Kidney (tissue), 14 donors: ENCODE data around the gene GVQW3. TPM values are rescaled to one million over a fixed set of nuclear protein-coding genes. Genes with fewer than 3 reads are reported as not detected.

Source experiments
- DNase-seq, 5 donors: peaks; one replicate each; pipeline ENCODE4 v3.0.0-alpha.2; 2013 to 2020
- FAIRE-seq: peaks from 2 replicates; lab custom pipeline; 2012; peaks lifted over from hg19 to GRCh38; lab: Jason Lieb, UNC
- H3K27ac ChIP-seq, 2 donors: one replicate each; pipeline ENCODE4 v1.7.0; 2013; ENCODE audit warnings: low read depth in 2 of 2, low read length in 2 of 2, inconsistent platforms in 1 of 2
- H3K27me3 ChIP-seq: one replicate; pipeline ENCODE4 v1.7.1; 2013; ENCODE audit warnings: low read length, inconsistent platforms; ENCODE audit not compliant: control insufficient read depth, insufficient read depth
- H3K36me3 ChIP-seq, 3 donors: one replicate each; pipeline versions ENCODE4 v1.7.0 to v1.7.1; 2013; ENCODE audit warnings: low read length in 3 of 3, control low read depth in 1 of 3, inconsistent platforms in 1 of 3; ENCODE audit not compliant: insufficient read depth in 3 of 3, control insufficient read depth in 2 of 3
- H3K4me1 ChIP-seq, 3 donors: one replicate each; pipeline versions ENCODE4 v1.7.0 to v1.7.1; 2013; ENCODE audit warnings: low read length in 3 of 3, inconsistent platforms in 1 of 3, low read depth in 1 of 3; ENCODE audit not compliant: control insufficient read depth in 2 of 3, insufficient read depth in 2 of 3
- H3K4me3 ChIP-seq, 3 donors: one replicate each; pipeline versions ENCODE4 v1.7.0 to v1.8.1; 2013; ENCODE audit warnings: low read length in 3 of 3, control low read depth in 1 of 3, inconsistent platforms in 1 of 3
- H3K9ac ChIP-seq, 3 donors: one replicate each; pipeline versions ENCODE4 v1.7.0 to v1.7.1; 2013; ENCODE audit warnings: low read length in 3 of 3, control low read depth in 1 of 3, inconsistent platforms in 1 of 3
- H3K9me3 ChIP-seq, 3 donors: one replicate each; pipeline versions ENCODE4 v1.7.0 to v1.7.1; 2013; ENCODE audit warnings: low read length in 3 of 3, control low read depth in 1 of 3, inconsistent platforms in 1 of 3; ENCODE audit not compliant: control insufficient read depth in 2 of 3, insufficient read depth in 1 of 3
- CTCF ChIP-seq: IDR thresholded peaks from 3 replicates; pipeline ENCODE4 v1.5.1; 2012; ENCODE audit warnings: mild to moderate bottlenecking, moderate library complexity, borderline replicate concordance; ENCODE audit not compliant: insufficient read depth; ENCODE audit errors: extremely low read depth
- intact Hi-C: fragments of 100-400 bp; cut with DNase I; formaldehyde crosslinking; loops from one replicate; pipeline ENCODE4 v1.11.1; 2022
- polyA plus RNA-seq: library from polyadenylated mRNA; stranded (reverse); fragments of 350-450 nt; fragmentation: Illumina TruSeq; extraction: RNeasy Lipid Tissue Mini Kit (QIAGEN cat#74804); gene quantifications from one replicate; pipeline ENCODE4 v1.2.3, GENCODE V29; 2014; ENCODE audit warnings: low read depth, low replicate concordance; ENCODE audit not compliant: insufficient read depth
- total RNA-seq: library from RNA; stranded (reverse); fragmentation: NEBNext Ultra II Directional; extraction: Animal tissue kit (Norgen Biotek cat#: 25700); gene quantifications from one replicate; pipeline ENCODE4 v1.2.1, GENCODE V29; 2021
- donor health status: control.
- donor health status: control.
- donor health status: control.
- donor health status: control.
- donor health status: control.
- donor health status: DM: yes; HTN: yes; CAD: no.
- donor health status: Normal renal cell carcinoma (clear cell type).

GVQW3 gene
- total and polyA plus RNA-seq, 2 donors from 2014 or later, result 1.4 to 3.4 TPM

GRCh38 chr11:76426660-76427059 lies 45.5 kb downstream of the GVQW3 start:
- H3K27me3 ChIP-seq, result no peaks in the 10 kb centered on the region
- no peaks in the 10 kb centered on the region for H3K36me3 ChIP-seq
- FAIRE-seq, result no peak
- intact Hi-C loops, result no loop called here
- no peak overlapping the region for H3K27ac ChIP-seq
- peaks cover 0 to 8% (median 0%) of the 10 kb centered on the region in 3 donors for H3K4me1 ChIP-seq
- H3K4me3 ChIP-seq, result no peak overlapping the region
- no peaks in the 10 kb centered on the region for H3K9me3 ChIP-seq
- TF ChIP-seq CTCF, result no peak
- no peak for DNase-seq
- H3K9ac ChIP-seq, result no peak overlapping the region

DNA sequence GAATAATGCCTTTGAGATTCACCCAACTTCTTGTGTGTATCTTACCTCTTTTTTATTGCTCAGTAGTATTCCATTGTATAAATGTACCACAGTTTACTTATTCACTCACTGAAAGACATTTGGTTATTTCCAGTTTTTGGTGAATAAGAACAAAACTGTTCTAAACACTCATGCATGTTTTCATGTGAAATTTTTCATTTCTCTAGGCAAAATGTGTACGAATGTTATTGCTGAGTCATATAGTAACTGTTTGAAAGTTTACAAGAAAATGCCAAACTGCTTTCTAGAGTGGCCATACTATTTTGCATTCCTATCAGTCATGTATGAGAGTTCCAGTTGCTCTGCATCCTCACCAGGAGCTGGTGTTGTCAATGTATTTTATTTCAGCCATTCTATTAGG lies 54.9 kb downstream of the GVQW3 start:
- no peak overlapping the region for H3K4me3 ChIP-seq
- no peak overlapping the region for H3K27ac ChIP-seq
- FAIRE-seq, result no peak
- H3K36me3 ChIP-seq, result no peaks in the 10 kb centered on the region
- H3K27me3 ChIP-seq, result no peaks in the 10 kb centered on the region
- no peak overlapping the region for H3K9ac ChIP-seq
- TF ChIP-seq CTCF, result no peak
- intact Hi-C loops, result no loop called here
- H3K9me3 ChIP-seq, result no peaks in the 10 kb centered on the region
- H3K4me1 ChIP-seq, result no peaks in the 10 kb centered on the region
- no peak for DNase-seq

DNA sequence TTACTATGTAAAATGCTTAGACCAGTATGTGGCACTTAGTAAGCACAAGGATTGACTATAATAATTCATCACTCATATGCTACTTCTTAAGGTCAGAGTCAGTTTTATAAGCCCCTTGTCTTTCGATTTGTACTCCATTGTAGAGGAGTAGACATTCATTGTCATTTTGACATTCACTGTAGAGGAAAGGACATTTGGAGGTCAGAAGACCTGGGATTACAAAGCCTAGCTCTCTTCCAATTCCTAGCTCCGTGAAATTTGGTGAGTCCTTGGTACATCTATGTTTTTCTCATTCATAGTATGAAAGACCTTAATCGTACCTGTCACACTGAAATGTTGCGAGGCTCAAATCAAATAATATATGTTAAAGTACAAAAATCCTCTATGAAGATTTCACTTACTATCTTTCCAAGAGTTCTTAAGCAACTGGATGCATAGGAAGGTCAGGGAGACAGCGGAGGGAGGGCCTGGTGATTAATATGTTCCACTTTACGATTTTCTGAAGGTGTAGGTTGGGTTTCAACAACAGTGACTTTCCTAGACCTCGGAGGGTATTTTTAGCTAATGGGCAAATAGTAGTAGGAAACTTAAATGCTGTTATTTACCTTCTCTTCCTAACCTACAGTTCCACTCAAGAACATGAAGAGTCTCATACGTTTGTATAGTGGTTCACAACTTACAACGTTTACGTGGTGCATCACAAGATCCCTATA lies 62.3 kb downstream of the GVQW3 start:
- DNase-seq (peak in 3 of 5 donors; percentile 18 to 74 (median 60)), FAIRE-seq (no peak)
- Histone ChIP-seq H3K4me3 (peak overlapping the region; percentile 87 to 99 (median 96)), H3K9me3 (no peaks in the 10 kb centered on the region), H3K27me3 (no peaks in the 10 kb centered on the region), H3K36me3 (no peaks in the 10 kb centered on the region), H3K27ac (peak overlapping the region; percentile 84 to 92), H3K9ac (peak overlapping the region; percentile 13 to 98 (median 91)), H3K4me1 (peaks cover 0 to 5% (median 4%) of the 10 kb centered on the region in 3 donors)
- no peak for TF ChIP-seq CTCF
- intact Hi-C loops, result no loop called here
